Measurements from ENCODE around the gene TMEM235.
"Not testable (repeated sequence)": the region's sequence is repeated elsewhere in the genome, so short reads cannot be mapped to it uniquely, and the experiment has no call there.

Gene TMEM235

GRCh38 chr17:78238823-78239488 is 7.5 kb downstream of the TMEM235 start:
- DNase-seq (ENCODE audit: low spot score): no peak

GRCh38 chr17:78239489-78239931 is 8.1 kb downstream of the TMEM235 start:
- DNase-seq (ENCODE audit: low spot score): no peak

- DNase-seq (ENCODE audit: low spot score): no peak
Observed at GRCh38 chr17:78240012-78240655, 8.7 kb downstream of the TMEM235 start.

- no peak for DNase-seq (ENCODE audit: low spot score)
Observed at GRCh38 chr17:78240839-78241238, 9.4 kb downstream of the TMEM235 start.

- no peak for DNase-seq (ENCODE audit: low spot score)
Observed at GRCh38 chr17:78241277-78242023, 10.0 kb downstream of the TMEM235 start.

- no peak for DNase-seq (ENCODE audit: low spot score)
Observed at GRCh38 chr17:78242024-78242742, 10.8 kb downstream of the TMEM235 start.

GRCh38 chr17:78247304-78247703 is 15.9 kb downstream of the TMEM235 start:
- DNase-seq (ENCODE audit: low spot score): no peak

- DNase-seq (ENCODE audit: low spot score): no peak
Observed at GRCh38 chr17:78248051-78248914, 16.9 kb downstream of the TMEM235 start.

GRCh38 chr17:78249074-78249817 is 17.8 kb downstream of the TMEM235 start:
- DNase-seq (ENCODE audit: low spot score): no peak

GRCh38 chr17:78249818-78250806 is 18.7 kb downstream of the TMEM235 start:
- DNase-seq (ENCODE audit: low spot score): no peak

GRCh38 chr17:78250891-78251772 is 19.7 kb downstream of the TMEM235 start:
- peak; percentile 88 for DNase-seq (ENCODE audit: low spot score)

- no peak for DNase-seq (ENCODE audit: low spot score)
Observed at GRCh38 chr17:78251773-78252103, 20.3 kb downstream of the TMEM235 start.

- no peak for DNase-seq (ENCODE audit: low spot score)
Observed at GRCh38 chr17:78252111-78252634, 20.7 kb downstream of the TMEM235 start.

- DNase-seq (ENCODE audit: low spot score): no peak
Observed at GRCh38 chr17:78252701-78253635, 21.5 kb downstream of the TMEM235 start.

GRCh38 chr17:78253636-78253945 is 22.2 kb downstream of the TMEM235 start:
- DNase-seq (ENCODE audit: low spot score): not testable (repeated sequence)

- peak; percentile 67 for DNase-seq (ENCODE audit: low spot score)
Observed at GRCh38 chr17:78253946-78254672, 22.7 kb downstream of the TMEM235 start.

Data from kidney capillary endothelial cell (primary cell).